ENCODE data around the gene GSX2.

The GSX2 gene

DNA sequence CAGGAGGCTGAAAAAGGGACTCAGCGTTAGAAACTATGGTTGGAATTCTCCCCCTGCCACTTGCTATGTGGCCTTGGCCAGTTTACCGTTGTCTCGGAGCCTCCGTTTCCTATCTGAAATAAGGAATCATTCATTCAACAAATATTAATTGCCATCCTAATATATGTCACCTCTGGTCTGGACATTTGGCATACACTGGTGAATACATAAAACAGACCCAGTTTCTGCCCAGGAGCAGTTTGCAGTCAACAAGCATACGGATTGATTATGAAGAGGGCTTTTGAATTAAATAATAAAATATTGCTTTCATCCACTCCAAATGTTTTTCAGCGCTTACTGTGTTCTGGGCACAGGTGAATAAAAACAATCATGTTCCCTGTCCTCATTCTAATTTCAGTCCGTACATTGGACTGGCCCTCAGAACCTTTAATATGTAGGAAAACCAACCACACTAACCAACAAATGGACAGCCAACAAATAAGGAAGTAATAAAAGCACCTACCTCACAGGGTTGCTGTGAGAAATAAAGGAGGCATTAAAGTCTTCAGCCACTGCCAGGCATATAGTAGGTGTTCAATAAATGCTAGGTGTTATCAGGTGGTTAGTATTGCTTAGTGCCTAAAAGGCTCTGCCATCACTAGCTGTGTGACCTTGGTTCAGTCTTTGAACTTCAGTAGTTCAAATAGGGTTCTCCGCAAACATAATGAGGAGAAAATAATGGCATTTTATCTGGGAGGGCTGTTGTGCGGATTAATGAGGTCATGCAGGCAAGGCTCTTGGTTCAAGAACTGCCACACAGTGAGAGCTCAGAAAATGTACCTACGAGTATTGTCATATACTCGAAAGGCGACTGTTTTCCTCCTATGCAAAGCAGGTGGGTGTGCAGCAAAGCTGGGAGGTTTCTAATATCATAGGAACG, 7.3 kb upstream of the GSX2 start:
- no peak for DNase-seq
- TF ChIP-seq GATA1 (IDR thresholded peaks at IDR 0.05; ENCODE audit: low read depth, low read length) (no peak), POLR2A (IDR thresholded peaks at IDR 0.05; ENCODE audit: low read length) (no peak)

GRCh38 chr4:54093324-54094240, 6.4 kb upstream of the GSX2 start:
- no peak for DNase-seq
- TF ChIP-seq GATA1 (IDR thresholded peaks at IDR 0.05; ENCODE audit: low read depth, low read length) (no peak), POLR2A (IDR thresholded peaks at IDR 0.05; ENCODE audit: low read length) (no peak)

DNA sequence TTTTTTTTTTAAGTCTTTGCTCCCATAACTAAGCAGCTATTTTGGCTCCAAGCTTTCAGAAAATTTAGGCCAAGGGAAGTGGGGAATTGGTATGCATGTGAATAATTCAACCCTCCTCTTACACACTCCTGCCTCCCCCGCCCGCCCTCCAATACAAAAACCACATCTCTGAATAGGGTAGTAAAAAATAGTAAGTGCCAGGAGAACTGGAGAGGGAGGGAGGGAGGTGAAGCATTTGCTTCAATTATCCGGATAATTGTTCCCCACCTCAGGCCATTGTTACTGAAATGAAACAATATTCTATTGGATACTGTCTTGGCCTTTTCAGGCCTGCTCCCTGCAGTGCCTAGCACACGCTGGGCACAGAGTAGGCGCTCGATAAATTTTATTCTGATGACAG, 5.5 kb upstream of the GSX2 start:
- TF ChIP-seq POLR2A (IDR thresholded peaks at IDR 0.05; ENCODE audit: low read length) (no peak), GATA1 (IDR thresholded peaks at IDR 0.05; ENCODE audit: low read depth, low read length) (no peak)
- no peak for DNase-seq

- TF ChIP-seq GATA1 (IDR thresholded peaks at IDR 0.05; ENCODE audit: low read depth, low read length) (no peak), POLR2A (IDR thresholded peaks at IDR 0.05; ENCODE audit: low read length) (no peak)
Observed at GRCh38 chr4:54095110-54095825, 4.7 kb upstream of the GSX2 start.

GRCh38 chr4:54096295-54096962, 3.5 kb upstream of the GSX2 start:
- TF ChIP-seq POLR2A (IDR thresholded peaks at IDR 0.05; ENCODE audit: low read length): no peak
- DNase-seq: no peak

More at GRCh38 chr4:54095110-54095825, 4.7 kb upstream of the GSX2 start:
- DNase-seq: no peak

DNA sequence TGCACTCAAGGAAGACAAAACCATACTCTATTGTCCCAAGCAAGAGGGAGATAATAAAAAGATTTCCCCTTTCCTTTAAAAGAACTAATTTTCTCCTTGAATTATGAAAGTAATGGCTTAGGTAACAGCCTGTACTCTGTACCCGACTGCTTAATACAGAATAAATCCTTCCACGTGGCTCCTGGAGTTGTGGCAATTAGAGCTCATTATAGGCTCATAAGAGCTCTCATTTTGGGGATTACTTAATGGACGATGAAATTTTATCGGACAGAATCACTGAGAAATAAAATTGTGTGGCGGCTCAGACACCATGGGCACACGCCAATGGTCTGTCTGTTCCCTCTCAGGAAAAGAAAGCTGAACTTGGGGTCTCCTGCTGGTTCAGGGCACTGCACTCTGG, 2.8 kb upstream of the GSX2 start:
- no peak for TF ChIP-seq GATA1 (IDR thresholded peaks at IDR 0.05; ENCODE audit: low read depth, low read length)
- TF ChIP-seq POLR2A (IDR thresholded peaks at IDR 0.05; ENCODE audit: low read length): no peak
- DNase-seq: no peak

DNA sequence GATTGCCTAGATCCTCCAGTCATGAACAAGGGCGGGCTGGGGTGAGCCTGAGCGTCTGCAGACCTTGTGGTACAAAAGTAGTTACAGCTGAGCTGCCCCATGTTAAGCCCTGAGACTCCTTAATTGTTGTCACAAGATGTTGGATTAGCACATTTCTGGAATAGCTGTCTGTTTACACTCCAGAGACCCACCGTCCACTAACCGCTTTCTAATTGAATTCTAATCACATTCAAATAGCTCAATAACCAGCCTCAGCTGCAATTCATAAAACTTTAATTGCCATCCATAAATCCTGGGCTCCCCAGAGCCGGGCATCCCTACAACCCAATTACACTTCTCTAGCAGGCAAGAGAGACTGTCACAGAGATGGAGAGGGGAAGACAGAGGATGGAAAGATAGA, 1.6 kb upstream of the GSX2 start:
- TF ChIP-seq GATA1 (IDR thresholded peaks at IDR 0.05; ENCODE audit: low read depth, low read length) (no peak), POLR2A (IDR thresholded peaks at IDR 0.05; ENCODE audit: low read length) (no peak)
- no peak for DNase-seq

GRCh38 chr4:54099287-54099747, 646 bp upstream of the GSX2 start:
- no peak for TF ChIP-seq POLR2A (IDR thresholded peaks at IDR 0.05; ENCODE audit: low read length)
- TF ChIP-seq GATA1 (IDR thresholded peaks at IDR 0.05; ENCODE audit: low read depth, low read length): no peak

DNA sequence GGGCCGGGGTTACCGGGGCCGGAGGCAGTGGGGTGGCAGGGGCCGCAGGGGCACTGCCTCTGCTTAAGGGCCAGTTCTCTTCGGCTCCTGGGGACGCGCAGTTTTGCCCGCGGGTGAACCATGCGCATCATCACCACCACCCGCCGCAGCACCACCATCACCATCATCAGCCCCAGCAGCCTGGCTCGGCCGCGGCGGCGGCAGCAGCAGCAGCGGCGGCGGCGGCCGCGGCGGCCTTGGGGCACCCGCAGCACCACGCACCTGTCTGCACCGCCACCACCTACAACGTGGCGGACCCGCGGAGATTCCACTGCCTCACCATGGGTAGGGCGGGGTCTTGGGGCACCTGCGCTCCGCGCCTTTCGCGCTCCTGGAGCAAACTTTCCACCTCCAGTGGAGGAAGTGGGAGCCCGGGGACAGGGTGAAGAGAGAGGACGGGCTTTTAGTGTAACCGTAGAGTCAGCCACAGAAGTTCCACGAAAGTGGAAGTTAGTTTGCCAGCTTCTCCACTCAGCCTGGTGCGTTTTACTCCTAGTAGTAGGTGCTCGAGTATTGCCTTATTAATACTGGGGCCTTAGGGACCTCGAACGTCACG, 729 bp downstream of the GSX2 start:
- TF ChIP-seq GATA1 (IDR thresholded peaks at IDR 0.05; ENCODE audit: low read depth, low read length) (no peak), POLR2A (IDR thresholded peaks at IDR 0.05; ENCODE audit: low read length) (no peak)
- no peak for DNase-seq

More at GRCh38 chr4:54099287-54099747, 646 bp upstream of the GSX2 start:
- DNase-seq: no peak

GRCh38 chr4:54101190-54102041, 1.5 kb downstream of the GSX2 start:
- TF ChIP-seq POLR2A (IDR thresholded peaks at IDR 0.05; ENCODE audit: low read length) (no peak), GATA1 (IDR thresholded peaks at IDR 0.05; ENCODE audit: low read depth, low read length) (no peak)
- no peak for DNase-seq

DNA sequence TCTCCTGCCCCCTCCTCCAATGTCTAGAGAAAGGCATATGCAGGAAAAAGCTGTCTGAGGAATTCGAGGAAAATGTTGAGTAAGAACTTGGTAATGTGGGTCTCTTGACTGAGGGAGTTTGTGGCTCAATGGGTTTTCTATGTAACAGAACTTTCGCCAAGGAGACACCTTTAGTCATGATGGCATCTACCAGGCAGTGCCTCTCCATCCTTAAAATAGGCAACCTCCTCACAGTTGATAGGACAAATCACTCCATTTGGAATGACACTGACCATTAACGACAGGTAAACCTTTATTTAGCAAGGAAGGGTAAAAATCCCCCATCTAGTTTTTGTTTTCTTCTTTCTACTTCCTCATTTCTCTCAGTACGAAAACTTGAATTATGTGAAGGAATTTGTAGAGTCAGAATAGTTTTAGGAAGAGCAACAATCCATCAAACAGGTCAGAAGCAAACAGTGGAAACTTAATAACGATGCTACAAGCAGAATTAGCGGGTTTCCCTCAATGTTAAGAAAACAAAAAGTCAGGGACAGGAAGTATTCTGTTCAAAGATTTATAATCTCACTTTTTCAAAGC, 2.7 kb downstream of the GSX2 start:
- no peak for DNase-seq
- no peak for TF ChIP-seq GATA1 (IDR thresholded peaks at IDR 0.05; ENCODE audit: low read depth, low read length)
- TF ChIP-seq POLR2A (IDR thresholded peaks at IDR 0.05; ENCODE audit: low read length): no peak

- no peak for DNase-seq
- no peak for TF ChIP-seq POLR2A (IDR thresholded peaks at IDR 0.05; ENCODE audit: low read length)
- no peak for TF ChIP-seq GATA1 (IDR thresholded peaks at IDR 0.05; ENCODE audit: low read depth, low read length)
Observed at GRCh38 chr4:54103190-54103574, 3.2 kb downstream of the GSX2 start.

All from erythroblast (primary cell).